IMR-90 (cell line): ENCODE results near the gene ANKRD30A. TPM values are rescaled to one million over a fixed set of nuclear protein-coding genes. Genes with fewer than 3 reads are reported as not detected.

ENCODE experiments used
- ATAC-seq: fragments of 200-7000 bp; cut with Tn5 transposase; 2 replicates; pipeline ENCODE4 v1.9.1; 2020; ENCODE audit warnings: low read depth, mild to moderate bottlenecking, moderate library complexity
- BruUV-seq: library from RNA; stranded (reverse); fragments of 400-500 nt; replicated peaks from 2 replicates; lab custom pipeline; 2021; lab: Mats Ljungman, UMichigan
- CTCF ChIA-PET: fragments of 300-600 bp; formaldehyde crosslinking; extraction: SDS; loops from one replicate; lab custom pipeline; 2021; ENCODE audit warnings: antibody characterized with exemption; lab: Yijun Ruan, JAX
- POLR2A ChIA-PET: fragments of 300-600 bp; sonication (Branson Sonifier 250); formaldehyde crosslinking; loops from one replicate; lab custom pipeline; 2022; ENCODE audit warnings: antibody characterized with exemption; ENCODE audit not compliant: unreplicated experiment; lab: Charles Lee
- DNase-seq: peaks from one replicate; pipeline ENCODE4 v3.0.0; 2013
- H2AFZ ChIP-seq: replicated peaks from 2 replicates; pipeline ENCODE3; 2013; ENCODE audit warnings: low read length, mild to moderate bottlenecking; ENCODE audit not compliant: poor library complexity
- H2AK5ac ChIP-seq: 2 replicates; pipeline ENCODE4 v1.6.1; 2013; ENCODE audit warnings: low read depth, low read length, inconsistent platforms
- H2AK9ac ChIP-seq: replicated peaks from 2 replicates; pipeline ENCODE3; 2013; ENCODE audit warnings: mild to moderate bottlenecking, low read depth, low read length, moderate library complexity; ENCODE audit not compliant: poor library complexity
- H2BK120ac ChIP-seq: 2 replicates; pipeline ENCODE4 v1.6.1; 2013; ENCODE audit warnings: low read depth, low read length, inconsistent platforms
- H2BK15ac ChIP-seq: 3 replicates; pipeline ENCODE4 v1.6.1; 2013; ENCODE audit warnings: low read depth, low read length, inconsistent platforms
- H2BK20ac ChIP-seq: 2 replicates; pipeline ENCODE4 v1.6.1; 2013; ENCODE audit warnings: low read depth, mild to moderate bottlenecking, inconsistent platforms, low read length, moderate library complexity
- H2BK5ac ChIP-seq: 2 replicates; pipeline ENCODE4 v1.6.1; 2013; ENCODE audit warnings: mild to moderate bottlenecking, low read depth, low read length, inconsistent platforms; ENCODE audit not compliant: poor library complexity, severe bottlenecking
- H3K14ac ChIP-seq: replicated peaks from 2 replicates; pipeline ENCODE4 v1.6.1; 2013; ENCODE audit warnings: low read depth, low read length, inconsistent platforms
- H3K18ac ChIP-seq: 2 replicates; pipeline ENCODE4 v1.6.1; 2013; ENCODE audit warnings: low read depth, low read length, control low read depth
- H3K23ac ChIP-seq: 2 replicates; pipeline ENCODE4 v1.6.1; 2013; ENCODE audit warnings: low read depth, low read length, inconsistent platforms
- H3K27ac ChIP-seq: 2 replicates; pipeline ENCODE4 v1.5.1; 2013; ENCODE audit warnings: mild to moderate bottlenecking, control low read depth, low read length; ENCODE audit not compliant: insufficient read depth
- H3K27me3 ChIP-seq: 2 replicates; pipeline ENCODE4 v1.6.1; 2013; ENCODE audit warnings: low read length; ENCODE audit not compliant: control insufficient read depth, insufficient read depth
- H3K36me3 ChIP-seq: 2 replicates; pipeline ENCODE4 v1.6.1; 2013; ENCODE audit warnings: low read length, mixed read lengths; ENCODE audit not compliant: control insufficient read depth, insufficient read depth
- H3K4ac ChIP-seq: 2 replicates; pipeline ENCODE4 v1.6.1; 2013; ENCODE audit warnings: low read depth, low read length, inconsistent platforms
- H3K4me1 ChIP-seq: 2 replicates; pipeline ENCODE4 v1.6.1; 2013; ENCODE audit warnings: low read length, mixed read lengths; ENCODE audit not compliant: control insufficient read depth, insufficient read depth
- H3K4me2 ChIP-seq: 2 replicates; pipeline ENCODE4 v1.6.1; 2013; ENCODE audit warnings: low read depth, mild to moderate bottlenecking, control low read depth, low read length, moderate library complexity
- H3K4me3 ChIP-seq: 2 replicates; pipeline ENCODE4 v1.5.1; 2013; ENCODE audit warnings: low read depth, mild to moderate bottlenecking, control low read depth, low read length, moderate library complexity; ENCODE audit not compliant: insufficient read depth
- H3K56ac ChIP-seq: 2 replicates; pipeline ENCODE4 v1.6.1; 2013; ENCODE audit warnings: low read length, inconsistent platforms; ENCODE audit not compliant: insufficient read depth; ENCODE audit errors: extremely low read depth
- H3K79me1 ChIP-seq, 2 experiments: 2 replicates each; pipeline ENCODE4 v1.6.1; 2013; ENCODE audit warnings: low read length in 2 of 2, inconsistent platforms in 1 of 2, low read depth in 1 of 2
- H3K9ac ChIP-seq: 2 replicates; pipeline ENCODE4 v1.6.1; 2013; ENCODE audit warnings: low read depth, low read length, control low read depth
- H3K9me1 ChIP-seq: 2 replicates; pipeline ENCODE4 v1.6.1; 2013; ENCODE audit warnings: low read length, inconsistent platforms; ENCODE audit not compliant: insufficient read depth
- H3K9me3 ChIP-seq: 2 replicates; pipeline ENCODE4 v1.6.1; 2013; ENCODE audit warnings: low read length; ENCODE audit not compliant: control insufficient read depth, insufficient read depth
- H4K20me1 ChIP-seq: 2 replicates; pipeline ENCODE4 v1.6.1; 2013; ENCODE audit warnings: low read length, inconsistent platforms; ENCODE audit not compliant: insufficient read depth
- H4K5ac ChIP-seq: 2 replicates; pipeline ENCODE4 v1.6.1; 2013; ENCODE audit warnings: mild to moderate bottlenecking, low read depth, low read length, control low read depth
- H4K8ac ChIP-seq, 2 experiments: 2 replicates each; pipeline ENCODE4 v1.6.1; 2013; ENCODE audit warnings: low read depth in 2 of 2, low read length in 2 of 2, control low read depth in 1 of 2, inconsistent platforms in 1 of 2
- H4K91ac ChIP-seq: 2 replicates; pipeline ENCODE4 v1.6.1; 2013; ENCODE audit warnings: low read depth, low read length, inconsistent platforms; ENCODE audit not compliant: insufficient read depth
- BHLHE40 ChIP-seq: fragments of 150-350 bp; IDR thresholded peaks from 2 replicates; pipeline ENCODE4 v1.6.1; 2016; ENCODE audit warnings: mild to moderate bottlenecking, low read depth, low read length
- CHD1 ChIP-seq: IDR thresholded peaks from 2 replicates; pipeline ENCODE4 v1.6.1; 2012; ENCODE audit warnings: low read depth, low read length, improper control_type of control experiment
- MAFK ChIP-seq: IDR thresholded peaks from 2 replicates; pipeline ENCODE4 v1.6.1; 2012; ENCODE audit warnings: low read depth, low read length, improper control_type of control experiment
- MAZ ChIP-seq: IDR thresholded peaks from 2 replicates; pipeline ENCODE4 v1.6.1; 2012; ENCODE audit warnings: low read depth, mild to moderate bottlenecking, low read length, improper control_type of control experiment, moderate library complexity, borderline replicate concordance
- POLR2A ChIP-seq: IDR thresholded peaks from 2 replicates; pipeline ENCODE4 v1.6.1; 2012; ENCODE audit warnings: mild to moderate bottlenecking, low read depth, low read length
- RCOR1 ChIP-seq: IDR thresholded peaks from 2 replicates; pipeline ENCODE4 v1.6.1; 2012; ENCODE audit warnings: mild to moderate bottlenecking, low read length, improper control_type of control experiment; ENCODE audit not compliant: insufficient replicate concordance
- RFX5 ChIP-seq: IDR thresholded peaks from 2 replicates; pipeline ENCODE4 v1.8.0; 2012; ENCODE audit warnings: low read depth, mild to moderate bottlenecking, low read length, moderate library complexity
- WGBS, 2 experiments: methylation state at CpG; one replicate each; pipeline versions ENCODE4 v1.1.5 to v1.1.7; 2013; ENCODE audit warnings: missing lambda C conversion rate in 2 of 2; ENCODE audit not compliant: insufficient read length in 1 of 2; ENCODE audit errors: extremely low coverage in 2 of 2; 5-methylcytosine and 5-hydroxymethylcytosine counted together
- dilution Hi-C: fragments of 300-500 bp; cut with HindIII; formaldehyde crosslinking; loops from one replicate; pipeline ENCODE4 v1.14.3; 2018; ENCODE audit warnings: low sequenced_read_pairs; ENCODE audit not compliant: unreplicated experiment
- in situ Hi-C: fragments of 300-500 bp; cut with MboI; formaldehyde crosslinking; loops from 3 replicates; pipeline ENCODE4 v1.14.3; 2019; ENCODE audit warnings: low sequenced_read_pairs, inconsistent platforms, mixed read lengths
- intact Hi-C: fragments of 100-400 bp; cut with micrococcal nuclease; formaldehyde crosslinking; loops from 2 replicates; pipeline ENCODE4 v1.10.0; 2022
- polyA plus RNA-seq, 3 experiments: library from polyadenylated mRNA; depleted of rRNA; stranded (reverse); fragments of >200 nt; gene quantifications; 2 replicates each; pipeline ENCODE4 v1.2.3, GENCODE V29; 2012; ENCODE audit warnings: low replicate concordance in 1 of 3
- total RNA-seq: library from RNA; depleted of rRNA; stranded (reverse); fragments of >200 nt; gene quantifications from 2 replicates; pipeline ENCODE4 v1.2.3, GENCODE V29; 2012
- TF ChIP-seq, protein P1 (sequence below): conservative IDR thresholded peaks from 2 replicates; pipeline ENCODE4 v1.5.1; 2012; ENCODE audit warnings: mild to moderate bottlenecking, low read depth, low read length, improper control_type of control experiment
- TF ChIP-seq, protein P2 (sequence below): fragments of 150-350 bp; IDR thresholded peaks from 2 replicates; pipeline ENCODE4 v1.6.1; 2016; ENCODE audit warnings: low read depth, mild to moderate bottlenecking, low read length, moderate library complexity, borderline replicate concordance

ANKRD30A gene
- total and polyA plus RNA-seq, 2 of the 4 experiments (the other 2 are of a cell fraction) = not detected

DNA sequence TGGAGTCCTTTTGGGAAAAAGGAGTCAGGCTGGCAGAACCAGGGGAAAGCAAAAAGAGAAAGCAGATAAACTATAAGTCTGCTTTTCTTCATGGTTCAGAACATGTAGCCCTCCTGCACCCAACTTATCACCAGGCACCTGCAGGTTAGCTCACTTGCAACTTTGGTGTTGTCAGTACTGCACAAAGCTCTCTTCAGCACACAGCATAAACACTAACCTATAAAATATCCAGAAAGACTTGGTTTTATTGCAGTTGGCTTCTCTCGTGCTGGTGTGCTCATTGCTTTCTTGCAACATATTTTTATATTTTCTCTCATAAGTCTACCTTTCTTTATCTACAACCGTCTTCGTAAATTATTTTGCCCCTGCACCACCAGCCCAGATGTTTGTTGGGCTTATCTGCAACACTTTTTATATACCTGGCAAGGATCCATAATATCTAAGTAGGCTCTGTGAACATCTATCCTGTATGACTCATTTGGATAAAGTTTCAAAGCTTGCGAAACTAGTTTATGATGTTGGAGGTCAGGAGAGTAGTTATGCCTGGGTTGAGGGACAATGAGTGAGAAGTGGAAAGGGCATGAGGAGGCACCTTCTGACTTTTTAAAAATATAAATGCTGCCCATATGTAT, 164.6 kb downstream of the ANKRD30A start:
- CTCF ChIA-PET = no interaction called here

More for the DNA sequence above, 164.6 kb downstream of the ANKRD30A start:
- Histone ChIP-seq H3K23ac (no peak overlapping the region), H3K4me2 (no peak overlapping the region), H3K4me1 (no peaks in the 10 kb centered on the region), H2BK5ac (no peak overlapping the region), H2BK15ac (no peak overlapping the region), H2AK5ac (no peak overlapping the region), H2BK120ac (no peak overlapping the region), H2AK9ac (no peak overlapping the region), H3K9ac (no peak overlapping the region), H4K20me1 (no peaks in the 10 kb centered on the region), H3K9me3 (peaks cover 12% of the 10 kb centered on the region), H3K4me3 (no peak overlapping the region), H3K9me1 (no peaks in the 10 kb centered on the region), H3K18ac (no peak overlapping the region), H4K91ac (no peak overlapping the region), H3K14ac (no peak overlapping the region), H2AFZ (no peak overlapping the region), H2BK20ac (no peak overlapping the region), H3K27me3 (no peaks in the 10 kb centered on the region), H4K5ac (no peak overlapping the region), H3K36me3 (no peaks in the 10 kb centered on the region), H3K4ac (no peak overlapping the region), H3K79me1 (no peaks in the 10 kb centered on the region), H3K27ac (no peak overlapping the region), H4K8ac (no peak overlapping the region), H3K56ac (no peak overlapping the region)
- intact Hi-C loops (no loop called here), dilution Hi-C loops (no loop called here), in situ Hi-C loops (no loop called here)
- no TSS peak for BruUV-seq
- ATAC-seq (no peak), DNase-seq (no peak)
- POLR2A ChIA-PET = no interaction called here
- WGBS, 2 experiments = no CpG with 5 or more reads among the region's 4 CpGs
- no peak for TF ChIP-seq MAZ
- no peak for TF ChIP-seq MAFK
- no peak for TF ChIP-seq BHLHE40
- no peak for TF ChIP-seq RCOR1
- TF ChIP-seq POLR2A = no peak
- TF ChIP-seq, protein P1, sequence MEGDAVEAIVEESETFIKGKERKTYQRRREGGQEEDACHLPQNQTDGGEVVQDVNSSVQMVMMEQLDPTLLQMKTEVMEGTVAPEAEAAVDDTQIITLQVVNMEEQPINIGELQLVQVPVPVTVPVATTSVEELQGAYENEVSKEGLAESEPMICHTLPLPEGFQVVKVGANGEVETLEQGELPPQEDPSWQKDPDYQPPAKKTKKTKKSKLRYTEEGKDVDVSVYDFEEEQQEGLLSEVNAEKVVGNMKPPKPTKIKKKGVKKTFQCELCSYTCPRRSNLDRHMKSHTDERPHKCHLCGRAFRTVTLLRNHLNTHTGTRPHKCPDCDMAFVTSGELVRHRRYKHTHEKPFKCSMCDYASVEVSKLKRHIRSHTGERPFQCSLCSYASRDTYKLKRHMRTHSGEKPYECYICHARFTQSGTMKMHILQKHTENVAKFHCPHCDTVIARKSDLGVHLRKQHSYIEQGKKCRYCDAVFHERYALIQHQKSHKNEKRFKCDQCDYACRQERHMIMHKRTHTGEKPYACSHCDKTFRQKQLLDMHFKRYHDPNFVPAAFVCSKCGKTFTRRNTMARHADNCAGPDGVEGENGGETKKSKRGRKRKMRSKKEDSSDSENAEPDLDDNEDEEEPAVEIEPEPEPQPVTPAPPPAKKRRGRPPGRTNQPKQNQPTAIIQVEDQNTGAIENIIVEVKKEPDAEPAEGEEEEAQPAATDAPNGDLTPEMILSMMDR = no peak
- no peak for TF ChIP-seq RFX5
- no peak for TF ChIP-seq CHD1
- TF ChIP-seq, protein P2, sequence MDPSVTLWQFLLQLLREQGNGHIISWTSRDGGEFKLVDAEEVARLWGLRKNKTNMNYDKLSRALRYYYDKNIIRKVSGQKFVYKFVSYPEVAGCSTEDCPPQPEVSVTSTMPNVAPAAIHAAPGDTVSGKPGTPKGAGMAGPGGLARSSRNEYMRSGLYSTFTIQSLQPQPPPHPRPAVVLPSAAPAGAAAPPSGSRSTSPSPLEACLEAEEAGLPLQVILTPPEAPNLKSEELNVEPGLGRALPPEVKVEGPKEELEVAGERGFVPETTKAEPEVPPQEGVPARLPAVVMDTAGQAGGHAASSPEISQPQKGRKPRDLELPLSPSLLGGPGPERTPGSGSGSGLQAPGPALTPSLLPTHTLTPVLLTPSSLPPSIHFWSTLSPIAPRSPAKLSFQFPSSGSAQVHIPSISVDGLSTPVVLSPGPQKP = no peak
